Anterior cingulate cortex (tissue), 58 donors: Measurements from ENCODE around the gene NUDT5.
"Not testable (repeated sequence)": the region's sequence is repeated elsewhere in the genome, so short reads cannot be mapped to it uniquely, and the experiment has no call there.

ENCODE experiments used
- DNase-seq, 58 donors: peaks; one replicate each; lab custom pipeline; 2025; lab: John Stamatoyannopoulos, UW

The NUDT5 gene

DNA sequence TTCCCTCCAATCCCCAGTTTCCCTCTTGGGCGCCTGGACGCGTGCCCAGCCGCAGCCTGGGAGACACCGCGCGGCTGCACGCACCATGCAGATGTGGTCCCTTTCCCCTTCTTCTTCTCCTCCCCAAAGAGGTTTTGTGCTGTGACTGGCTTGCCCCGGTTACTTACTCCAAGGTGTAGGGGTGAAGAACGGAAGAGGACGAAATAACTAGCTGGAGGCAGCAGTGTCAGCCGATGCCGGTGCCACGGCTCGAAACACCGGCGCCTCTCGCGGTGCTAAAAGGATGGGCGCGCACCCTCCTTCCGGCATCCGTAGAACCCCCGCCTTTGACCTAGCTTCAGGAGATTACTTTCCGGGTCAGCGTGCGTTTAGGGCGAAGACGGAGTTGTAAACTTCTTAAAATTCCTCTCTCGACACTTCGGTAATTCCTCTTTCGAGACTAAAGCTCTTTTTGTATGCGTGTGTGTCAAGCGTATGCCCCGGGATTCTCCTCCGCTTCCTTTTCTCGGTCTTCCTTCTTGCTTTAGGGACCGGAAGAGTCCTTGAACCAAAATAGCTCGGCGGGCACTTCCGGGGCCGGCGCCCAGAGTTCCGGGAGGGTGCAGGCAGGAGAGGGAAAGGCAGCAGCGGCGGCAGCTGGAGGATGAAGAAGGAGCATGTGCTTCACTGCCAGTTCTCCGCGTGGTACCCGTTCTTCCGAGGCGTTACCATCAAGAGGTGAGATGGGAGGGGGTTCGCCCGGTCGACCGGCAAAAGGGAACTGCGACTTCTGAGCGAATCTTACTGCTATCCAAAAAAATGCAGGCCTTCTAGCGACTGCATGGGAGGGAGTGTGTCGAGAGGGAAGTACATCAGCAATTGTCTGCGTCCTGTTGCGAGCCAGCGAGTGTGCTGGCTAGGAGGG is at the start of gene NUDT5, which contains the start of gene CDC123:
NUDT5 (minus strand) TSS at position 289 of the 904 bp plus-strand sequence. CDS start 9,600 bp downstream, outside the sequence.
CDC123 (plus strand) TSS at position 586 of the 904 bp plus-strand sequence; CDS start at position 644, 58 bp downstream.
- DNase-seq, result peak; percentile 52 to 98 (median 90)

DNA sequence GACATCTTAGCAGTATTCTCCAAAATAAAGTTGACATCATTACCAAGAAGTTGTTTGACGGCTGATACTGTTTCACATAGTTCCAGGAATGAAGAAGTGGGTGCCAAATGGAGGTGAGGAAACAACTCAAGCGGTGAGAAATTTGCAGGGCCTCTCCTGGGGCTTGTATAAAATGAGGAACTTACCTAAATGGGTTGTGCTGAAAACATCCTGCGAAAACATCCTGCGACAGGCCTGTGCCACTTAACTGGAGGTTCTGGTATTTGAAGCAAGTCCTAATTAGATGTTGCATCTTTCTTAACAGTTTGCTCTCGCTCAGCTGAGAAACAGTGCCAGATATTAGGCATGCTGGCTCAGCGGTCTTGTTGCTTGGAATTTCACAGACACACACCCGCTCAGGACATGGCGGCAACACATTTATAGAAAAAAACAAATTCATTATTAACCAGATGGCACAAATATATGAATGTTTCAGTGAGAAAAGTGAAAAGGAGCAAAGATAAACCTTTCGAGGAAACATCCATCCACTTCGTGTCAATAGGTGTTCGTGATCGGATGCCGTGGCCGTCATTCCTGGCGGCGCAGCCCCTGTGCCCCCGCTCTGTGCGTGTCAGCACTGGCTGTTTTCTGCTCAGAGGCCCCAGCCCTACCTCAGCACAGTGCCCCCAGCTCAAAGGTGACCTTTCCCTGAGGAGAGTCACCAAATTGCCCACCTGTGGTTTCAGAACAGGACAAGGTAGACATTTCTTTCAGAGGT is 48.4 kb upstream of the NUDT5 start:
- DNase-seq, result no peak

DNA sequence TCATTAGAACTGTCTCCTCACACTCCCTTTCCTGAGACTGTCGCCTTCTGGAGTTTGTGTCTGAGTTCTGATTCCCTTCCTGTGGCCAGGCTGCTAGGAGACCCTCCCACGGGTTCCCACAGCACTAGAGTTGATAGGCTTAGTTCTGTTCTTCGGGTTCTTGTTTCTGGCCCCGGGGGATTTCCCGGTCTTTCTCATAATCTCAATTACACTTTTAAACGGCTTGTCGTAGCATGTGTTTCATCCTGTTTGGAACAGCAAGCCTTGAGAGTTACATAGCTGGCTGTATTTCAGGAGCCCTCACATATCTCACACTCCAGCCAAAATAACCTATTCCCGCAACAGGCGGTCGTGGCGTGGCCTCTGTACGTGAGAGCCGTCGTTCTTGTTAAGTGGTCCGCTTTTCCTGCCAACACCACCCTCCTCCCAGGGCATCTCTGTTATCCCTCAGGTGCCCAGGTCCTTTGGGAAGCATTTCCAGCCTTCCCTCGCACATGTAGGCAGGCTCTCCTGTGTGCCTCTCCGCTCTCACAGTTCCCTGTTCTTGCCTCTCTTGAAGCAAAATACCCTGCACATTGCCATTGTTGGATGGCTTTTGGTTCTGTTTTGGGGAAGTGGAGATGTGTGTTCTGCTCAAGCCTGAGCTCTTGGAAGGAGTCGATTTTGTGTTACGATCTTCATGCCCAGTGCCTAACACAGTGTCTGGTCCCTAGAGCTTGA is 46.3 kb upstream of the NUDT5 start:
- no peak for DNase-seq

DNA sequence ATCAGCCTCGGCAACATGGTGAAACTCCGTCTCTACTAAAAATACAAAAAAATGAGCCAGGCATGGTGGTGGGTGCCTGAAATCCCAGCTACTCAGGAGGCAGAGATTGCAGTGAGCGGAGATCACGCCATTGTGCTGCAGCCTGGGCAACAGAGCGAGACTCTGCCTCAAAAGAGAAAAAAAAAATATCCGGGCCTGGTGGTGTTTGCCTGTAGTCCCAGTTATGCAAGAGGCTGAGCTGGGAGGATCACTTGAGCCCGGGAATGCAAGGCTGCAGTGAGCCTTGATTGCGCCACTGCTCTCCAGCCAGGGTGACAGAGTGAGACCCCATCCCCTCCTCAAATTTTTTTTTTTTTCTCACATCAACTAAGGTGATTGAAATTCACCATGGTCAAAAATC is 43.1 kb upstream of the NUDT5 start:
- no peak for DNase-seq

DNA sequence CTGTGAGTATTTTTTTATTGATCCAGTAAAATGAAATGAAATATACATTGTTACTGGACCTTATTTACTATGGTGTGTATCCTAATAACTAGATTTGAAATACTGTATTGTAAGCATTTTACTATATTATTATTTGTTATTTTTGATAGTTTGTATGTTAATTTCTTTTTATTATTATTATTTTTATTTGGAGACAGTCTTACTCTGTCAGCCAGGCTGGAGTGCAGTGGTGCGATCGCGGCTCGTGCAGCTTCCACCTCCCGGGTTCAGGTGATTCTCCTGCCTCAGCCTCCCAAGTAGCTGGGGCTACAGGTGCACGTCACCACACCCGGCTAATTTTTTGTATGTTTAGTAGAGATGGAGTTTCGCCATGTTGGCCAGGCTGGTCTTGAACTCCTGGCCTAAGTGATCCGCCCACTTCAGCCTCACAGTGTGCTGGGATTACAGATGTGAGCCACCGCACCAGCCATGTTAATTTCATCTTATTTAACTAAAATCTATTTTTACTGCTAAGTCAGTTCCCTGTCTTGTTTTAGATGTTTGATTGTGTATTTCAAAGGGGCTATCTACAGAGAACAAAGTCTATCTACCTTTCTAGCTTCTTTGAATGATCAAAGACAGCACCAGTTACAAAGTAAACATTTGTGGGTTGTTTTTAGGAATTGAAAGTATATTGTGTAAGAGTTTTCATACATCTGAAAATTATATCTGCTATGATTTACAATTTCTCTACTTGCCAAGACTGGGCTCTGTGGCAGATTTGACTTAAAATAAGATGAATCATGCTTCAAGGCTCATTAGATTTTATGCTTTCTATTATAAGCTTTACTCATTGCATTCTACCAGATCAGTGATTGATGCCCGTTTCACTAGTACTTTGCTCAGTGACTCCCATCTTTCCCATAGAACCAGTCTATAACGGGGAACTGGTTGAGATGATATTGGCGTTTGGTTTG is 41.9 kb upstream of the NUDT5 start:
- DNase-seq, result no peak

DNA sequence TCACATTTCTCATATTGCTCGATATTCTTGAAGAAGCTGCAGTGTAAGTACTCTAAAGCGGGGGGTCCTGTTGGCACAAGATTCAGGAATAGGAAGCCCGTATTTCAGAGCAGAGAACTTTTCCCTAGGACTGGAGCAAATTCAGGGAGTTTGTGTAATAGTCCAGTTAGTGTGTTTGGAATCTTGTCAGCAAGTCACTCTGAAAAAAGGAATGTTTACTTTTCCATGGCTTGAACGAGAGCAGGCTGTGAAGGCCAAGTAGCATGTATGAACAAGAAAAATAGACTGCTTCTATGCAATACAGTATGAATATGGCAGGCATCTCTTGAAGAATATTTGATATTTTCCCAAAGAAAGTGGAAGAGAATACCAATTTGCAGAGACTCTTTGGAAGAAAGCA is 40.1 kb upstream of the NUDT5 start:
- DNase-seq, result no peak

DNA sequence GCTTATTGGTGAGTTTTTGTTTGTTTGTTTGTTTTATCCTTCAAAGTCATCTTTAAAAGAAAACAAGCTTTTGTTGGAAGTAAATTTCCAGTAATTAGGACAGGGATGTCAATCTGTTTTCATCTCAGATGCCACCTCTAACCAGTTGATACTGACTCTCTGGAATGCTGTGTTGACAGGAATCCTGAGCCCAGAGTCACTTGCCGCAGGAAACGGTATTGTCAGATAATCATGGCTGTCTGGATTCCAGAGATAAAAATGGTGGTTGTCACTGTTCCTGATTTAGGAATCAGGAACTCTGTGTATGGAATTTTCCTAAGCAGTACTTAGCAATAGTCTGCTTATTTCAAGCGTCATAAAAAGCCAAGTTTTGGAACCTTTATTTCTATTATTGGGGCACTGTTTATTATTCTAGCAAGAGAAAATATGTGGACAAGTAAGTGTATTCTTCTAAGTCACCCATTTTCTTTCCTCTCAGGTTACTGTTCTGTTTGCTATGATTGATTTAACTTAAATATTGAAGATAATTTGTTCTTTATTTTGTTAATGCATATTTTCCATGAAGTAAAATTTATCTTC is 39.5 kb upstream of the NUDT5 start:
- DNase-seq, result no peak

DNA sequence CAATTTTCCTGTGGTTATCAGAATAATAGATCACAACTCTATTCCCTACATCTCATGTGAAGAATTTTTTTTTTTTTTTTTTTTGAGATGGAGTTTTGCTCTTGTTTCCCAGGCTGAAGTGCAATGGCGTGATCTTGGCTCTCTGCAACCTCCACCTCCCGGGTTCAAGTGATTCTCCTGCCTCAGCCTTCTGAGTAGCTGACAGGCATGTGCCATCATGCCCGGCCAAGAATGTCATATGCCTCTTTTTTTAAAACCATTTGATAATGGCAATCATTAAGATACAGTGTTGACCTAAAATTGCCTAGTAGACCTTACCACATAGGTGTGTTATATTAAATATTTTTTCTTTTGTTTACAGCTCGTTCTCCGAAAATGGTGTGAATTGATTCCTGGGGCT is 39.0 kb upstream of the NUDT5 start:
- DNase-seq, result not testable (repeated sequence)

DNA sequence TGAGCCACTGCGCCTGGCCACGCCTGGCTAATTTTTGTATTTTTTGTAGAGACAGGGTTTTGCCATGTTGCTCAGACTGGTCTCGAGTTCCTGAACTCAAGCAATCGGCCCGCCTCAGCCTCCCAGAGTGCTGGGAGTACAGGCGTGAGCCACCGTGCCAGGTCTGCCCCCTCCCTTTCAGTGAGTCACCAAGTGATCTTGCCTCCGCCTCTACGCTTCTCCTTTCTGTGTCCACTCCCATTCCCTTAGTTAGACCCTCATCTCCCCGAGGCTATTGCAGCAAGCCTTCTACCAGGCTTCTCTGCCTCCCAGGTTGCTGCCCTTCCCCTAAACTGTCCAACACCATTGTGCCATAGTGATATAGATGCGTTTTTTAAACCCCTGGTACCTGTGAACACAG is 33.2 kb upstream of the NUDT5 start:
- no peak for DNase-seq

DNA sequence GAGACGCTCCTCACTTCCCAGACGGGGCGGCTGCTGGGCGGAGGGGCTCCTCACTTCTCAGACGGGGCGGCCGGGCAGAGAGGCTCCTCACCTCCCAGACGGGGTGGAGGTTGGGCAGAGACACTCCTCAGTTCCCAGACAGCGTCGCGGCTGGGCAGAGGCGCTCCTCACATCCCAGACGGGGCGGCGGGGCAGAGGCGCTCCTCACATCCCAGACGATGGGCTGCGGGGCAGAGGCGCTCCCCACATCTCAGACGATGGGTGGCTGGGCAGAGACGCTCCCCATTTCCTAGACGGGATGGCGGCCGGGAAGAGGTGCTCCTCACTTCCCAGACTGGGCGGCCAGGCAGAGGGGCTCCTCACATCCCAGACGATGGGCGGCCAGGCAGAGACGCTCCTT is 30.7 kb upstream of the NUDT5 start:
- not testable (repeated sequence) for DNase-seq

DNA sequence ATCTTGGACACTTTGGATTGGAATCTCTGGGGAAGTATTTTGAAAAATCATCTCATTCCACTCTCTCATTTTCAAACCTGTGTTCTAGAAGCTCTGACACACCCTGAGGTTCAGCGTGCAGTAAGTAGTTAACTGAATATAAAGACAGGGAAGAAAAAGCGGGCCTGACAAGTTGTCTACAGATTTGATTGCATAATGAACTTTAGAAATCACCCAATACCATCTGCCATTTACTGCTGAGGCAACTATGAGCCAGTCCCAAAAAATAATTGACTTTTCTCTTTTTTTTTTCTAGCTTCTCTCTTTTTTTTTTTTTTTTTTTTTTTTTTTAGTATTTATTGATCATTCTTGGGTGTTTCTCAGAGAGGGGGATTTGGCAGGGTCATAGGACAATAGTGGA is 29.8 kb upstream of the NUDT5 start:
- DNase-seq, result no peak

DNA sequence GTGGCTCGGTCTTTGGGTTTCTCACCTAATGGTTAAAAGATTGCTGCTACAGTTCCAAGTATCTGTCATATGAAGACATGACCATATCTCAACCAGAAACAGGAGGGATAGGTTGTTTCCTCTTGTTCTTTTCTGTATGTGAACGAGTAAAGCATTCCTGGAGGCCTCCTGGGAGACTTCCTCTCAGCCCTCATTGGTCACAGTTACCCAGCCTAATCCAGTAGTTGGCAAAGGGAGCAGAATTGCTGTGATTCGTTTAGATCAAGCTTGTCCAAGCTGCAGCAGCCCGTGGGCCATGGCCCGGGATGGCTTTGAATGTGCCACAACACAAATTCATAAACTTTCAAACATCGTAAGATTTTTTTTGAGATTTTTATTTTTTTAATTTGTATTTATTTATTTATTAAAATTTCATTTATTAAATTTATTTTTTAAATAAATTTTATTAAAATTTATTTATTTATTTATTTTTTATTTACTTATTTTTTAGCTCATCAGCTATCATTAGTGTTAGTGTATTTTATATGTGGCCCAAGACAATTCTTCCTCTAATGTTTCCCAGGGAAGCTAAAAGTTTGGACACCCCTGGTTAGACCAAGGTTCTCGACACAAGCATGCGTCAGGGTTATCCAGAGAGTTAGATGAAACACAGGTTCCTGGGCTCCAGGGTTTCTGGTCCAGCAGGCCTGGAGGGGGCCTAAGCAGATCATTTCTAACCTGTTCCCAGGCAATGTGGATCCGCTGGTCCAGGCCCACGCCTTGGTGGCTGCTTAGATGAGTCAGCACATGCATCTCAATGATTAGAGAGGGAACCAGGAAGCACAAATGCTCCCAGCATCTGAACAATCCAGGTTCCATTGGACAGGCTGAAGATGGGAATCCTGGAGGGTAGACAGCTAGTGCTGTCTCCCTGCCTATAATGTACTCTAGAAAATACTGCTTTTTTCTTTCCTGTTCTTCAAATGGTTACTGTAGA is 25.9 kb upstream of the NUDT5 start:
- DNase-seq, result no peak

DNA sequence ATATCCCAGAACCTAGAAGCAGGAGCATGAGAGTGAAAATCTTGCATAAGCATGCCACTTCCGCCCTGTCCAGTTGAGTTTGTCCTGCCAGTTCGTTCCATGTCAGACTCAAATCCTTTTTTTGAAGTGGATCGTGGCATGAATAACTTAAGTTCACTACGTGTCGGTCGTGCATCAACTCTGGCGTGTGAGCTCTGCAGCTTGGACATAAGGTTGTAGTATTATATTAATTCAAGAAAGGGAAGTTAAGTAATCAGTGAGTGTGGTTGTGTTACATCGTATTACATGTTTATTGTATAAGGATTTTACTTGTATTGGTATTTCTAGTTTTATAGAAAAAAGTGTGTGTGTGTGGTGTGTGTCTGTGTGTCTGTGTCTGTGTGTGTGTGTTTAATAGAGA is 23.3 kb upstream of the NUDT5 start:
- no peak for DNase-seq

DNA sequence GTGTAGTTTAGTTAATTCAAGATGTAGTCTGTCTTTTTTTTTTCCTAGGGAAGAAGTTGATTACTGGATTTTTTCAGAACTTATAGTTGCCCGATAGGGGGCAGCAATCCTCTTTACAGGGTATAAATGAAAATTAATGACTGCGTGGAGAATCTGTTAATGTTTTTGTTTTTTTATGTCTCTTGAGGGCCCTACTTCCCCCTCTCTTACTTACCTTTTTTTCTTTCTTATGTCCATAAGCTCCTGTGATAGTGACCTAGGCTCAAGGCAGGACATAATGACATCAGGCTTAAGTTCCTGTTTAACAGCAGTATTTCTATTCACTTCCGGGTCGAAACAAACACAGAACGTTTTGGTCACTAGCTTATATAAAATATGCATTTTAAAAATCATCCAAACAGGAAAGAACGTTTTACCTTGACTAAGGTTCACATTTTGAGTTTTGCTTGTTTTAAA is 19.1 kb upstream of the NUDT5 start:
- peak in 5 of 58 donors; percentile 4 to 34 (median 7) for DNase-seq

DNA sequence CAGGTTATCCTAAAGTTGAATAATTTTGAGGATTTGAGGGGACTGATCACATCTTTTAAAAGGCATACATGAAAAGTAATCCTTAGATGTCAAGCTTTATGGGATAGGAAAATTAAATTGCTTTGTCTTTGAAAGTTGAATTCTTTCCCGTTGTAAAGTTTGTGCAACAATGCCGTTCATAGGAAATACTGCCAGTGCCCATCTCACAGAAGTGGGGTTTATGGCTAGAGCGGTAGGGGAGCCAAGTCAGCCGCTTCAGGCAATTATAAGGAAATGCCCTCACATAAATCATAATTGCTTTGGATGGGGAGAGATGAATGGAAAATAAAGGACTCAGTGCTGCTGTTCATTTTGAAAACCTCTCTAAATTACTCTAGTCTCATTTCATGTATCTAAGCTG is 18.4 kb upstream of the NUDT5 start:
- no peak for DNase-seq

DNA sequence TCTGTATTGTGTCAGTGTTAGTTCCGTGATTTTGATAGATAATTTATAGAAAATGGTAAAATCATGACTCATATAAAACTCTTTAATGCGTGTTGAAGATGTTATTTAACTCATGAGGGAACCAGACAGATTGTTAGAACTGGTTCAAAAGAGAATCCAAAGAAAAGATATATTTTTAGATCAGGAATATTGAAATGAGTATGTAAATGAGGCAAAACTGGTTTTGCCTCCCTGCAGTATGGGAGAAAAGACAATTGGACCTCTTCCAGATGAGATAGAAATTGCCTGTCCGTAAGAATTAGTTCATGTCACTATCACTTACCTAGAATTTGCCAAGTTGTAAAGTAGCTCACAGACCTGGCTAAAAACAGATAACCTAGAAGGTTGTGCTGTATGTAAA is 17.9 kb upstream of the NUDT5 start:
- DNase-seq, result no peak

DNA sequence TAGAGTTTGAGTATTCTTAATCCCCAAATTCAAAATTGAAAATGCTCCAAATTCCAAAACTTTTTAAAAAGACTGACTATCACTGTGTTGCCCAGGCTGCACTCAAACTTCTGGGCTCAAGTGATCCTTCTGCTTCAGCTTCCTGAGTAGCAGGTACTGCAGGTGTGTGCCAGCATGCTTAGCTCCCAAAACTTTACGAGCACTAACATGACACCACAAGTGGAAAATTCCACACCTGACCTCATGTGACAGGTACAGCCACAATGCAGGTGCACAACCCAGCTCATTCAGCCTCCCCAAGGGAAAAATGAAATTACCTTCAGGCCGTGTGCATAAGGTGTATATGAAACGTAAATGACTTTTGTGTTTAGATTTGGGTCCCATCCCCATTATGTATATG is 16.8 kb upstream of the NUDT5 start:
- no peak for DNase-seq

DNA sequence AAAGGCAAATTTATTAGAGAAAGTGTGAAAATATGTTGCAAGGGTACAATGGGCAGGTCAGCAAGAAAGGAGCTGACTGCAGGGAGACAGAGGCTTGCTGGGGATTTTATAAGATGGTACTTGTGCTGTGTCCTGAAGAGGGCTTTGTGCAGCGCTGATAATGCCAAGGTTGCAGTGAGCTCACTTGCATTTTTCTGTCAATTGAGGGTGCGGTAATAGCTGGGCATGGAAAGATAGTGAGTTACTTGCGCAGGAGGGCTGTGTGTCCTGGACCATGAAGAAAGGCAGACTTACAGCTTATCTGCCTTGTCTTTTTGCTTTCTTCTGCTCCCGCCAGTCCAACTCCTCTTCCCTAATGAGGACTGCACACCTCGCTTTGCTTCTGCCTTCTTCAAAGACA is 12.8 kb upstream of the NUDT5 start:
- no peak for DNase-seq
